ENCODE results near the gene ZNF772.

The ZNF772 gene

GRCh38 chr19:57435062-57435978 is 42.0 kb downstream of the ZNF772 start, which contains the start of gene ZNF749:
TSS of gene ZNF749 (plus strand) at chr19:57435325. CDS start at chr19:57435579, 254 bp downstream.
- DNase-seq (ENCODE audit: low read depth) = peak; percentile 96

- DNase-seq (ENCODE audit: low read depth) = no peak
Measured at GRCh38 chr19:57434386-57435061, 42.8 kb downstream of the ZNF772 start.

GRCh38 chr19:57421037-57421436 is 56.3 kb downstream of the ZNF772 start:
- DNase-seq (ENCODE audit: low read depth) = no peak

DNA sequence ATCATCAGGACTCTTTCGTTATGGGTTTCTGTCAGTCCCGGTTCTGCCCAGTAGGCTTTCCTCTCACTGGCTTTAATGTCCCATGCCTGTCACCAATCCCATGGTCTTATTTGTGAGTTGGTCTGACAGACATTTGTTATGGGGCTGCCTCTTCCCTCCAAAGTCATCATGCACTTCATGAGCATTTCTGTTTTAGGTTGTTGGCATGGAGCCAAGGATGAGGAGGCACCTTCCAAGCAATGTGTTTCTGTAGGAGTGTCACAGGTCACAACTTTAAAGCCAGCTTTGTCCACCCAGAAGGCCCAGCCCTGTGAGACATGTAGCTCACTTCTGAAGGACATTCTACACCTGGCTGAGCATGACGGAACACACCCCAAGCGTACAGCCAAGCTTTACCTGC is 57.9 kb downstream of the ZNF772 start:
- no peak for DNase-seq (ENCODE audit: low read depth)

Measured in T follicular helper cell (primary cell).